Thyroid gland (tissue), 4 donors: Measurements from ENCODE around the gene ARMC7.

ENCODE experiments used
- POLR2A ChIP-seq, 2 donors: fragments of 450-650 bp; IDR thresholded peaks; one replicate each; pipeline ENCODE4 v1.6.1; 2017; ENCODE audit warnings: antibody characterized with exemption in 2 of 2, mild to moderate bottlenecking in 2 of 2, moderate library complexity in 1 of 2
- TF ChIP-seq, protein P1 (sequence below), 6 experiments: fragments of 200-600 bp in 3 of 6; fragments of 450-650 bp in 3 of 6; sonication (generic) in 3 of 6; IDR thresholded peaks; one replicate each; pipeline ENCODE4 v1.5.1; 2016 to 2019; ENCODE audit warnings: antibody characterized with exemption in 6 of 6, mild to moderate bottlenecking in 2 of 6, inconsistent platforms in 1 of 6, moderate library complexity in 1 of 6

DNA sequence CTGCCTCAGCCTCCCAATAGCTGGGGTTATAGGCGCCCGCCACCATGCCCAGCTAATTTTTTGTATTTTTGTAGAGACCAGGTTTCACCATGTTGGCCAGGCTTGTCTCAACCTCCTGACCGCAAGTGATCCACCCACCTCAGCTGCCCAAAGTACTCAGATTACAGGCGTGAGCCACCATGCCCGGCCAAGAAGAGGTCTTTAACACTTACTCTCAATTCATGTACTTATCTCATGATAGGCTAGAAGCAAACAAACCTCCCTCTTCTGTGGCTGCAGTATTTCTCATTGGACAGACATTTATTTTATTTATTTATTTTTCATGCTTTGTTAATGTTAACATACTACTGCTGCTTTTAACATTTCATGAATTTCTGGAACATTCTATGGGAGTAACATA lies 28.8 kb downstream of the ARMC7 start:
- TF ChIP-seq, protein P1, sequence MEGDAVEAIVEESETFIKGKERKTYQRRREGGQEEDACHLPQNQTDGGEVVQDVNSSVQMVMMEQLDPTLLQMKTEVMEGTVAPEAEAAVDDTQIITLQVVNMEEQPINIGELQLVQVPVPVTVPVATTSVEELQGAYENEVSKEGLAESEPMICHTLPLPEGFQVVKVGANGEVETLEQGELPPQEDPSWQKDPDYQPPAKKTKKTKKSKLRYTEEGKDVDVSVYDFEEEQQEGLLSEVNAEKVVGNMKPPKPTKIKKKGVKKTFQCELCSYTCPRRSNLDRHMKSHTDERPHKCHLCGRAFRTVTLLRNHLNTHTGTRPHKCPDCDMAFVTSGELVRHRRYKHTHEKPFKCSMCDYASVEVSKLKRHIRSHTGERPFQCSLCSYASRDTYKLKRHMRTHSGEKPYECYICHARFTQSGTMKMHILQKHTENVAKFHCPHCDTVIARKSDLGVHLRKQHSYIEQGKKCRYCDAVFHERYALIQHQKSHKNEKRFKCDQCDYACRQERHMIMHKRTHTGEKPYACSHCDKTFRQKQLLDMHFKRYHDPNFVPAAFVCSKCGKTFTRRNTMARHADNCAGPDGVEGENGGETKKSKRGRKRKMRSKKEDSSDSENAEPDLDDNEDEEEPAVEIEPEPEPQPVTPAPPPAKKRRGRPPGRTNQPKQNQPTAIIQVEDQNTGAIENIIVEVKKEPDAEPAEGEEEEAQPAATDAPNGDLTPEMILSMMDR (IDR thresholded peaks at IDR 0.05), result no peak
- TF ChIP-seq POLR2A (IDR thresholded peaks at IDR 0.05), result no peak
